ENCODE measurements around the gene ATG4C.

ATG4C gene

DNA sequence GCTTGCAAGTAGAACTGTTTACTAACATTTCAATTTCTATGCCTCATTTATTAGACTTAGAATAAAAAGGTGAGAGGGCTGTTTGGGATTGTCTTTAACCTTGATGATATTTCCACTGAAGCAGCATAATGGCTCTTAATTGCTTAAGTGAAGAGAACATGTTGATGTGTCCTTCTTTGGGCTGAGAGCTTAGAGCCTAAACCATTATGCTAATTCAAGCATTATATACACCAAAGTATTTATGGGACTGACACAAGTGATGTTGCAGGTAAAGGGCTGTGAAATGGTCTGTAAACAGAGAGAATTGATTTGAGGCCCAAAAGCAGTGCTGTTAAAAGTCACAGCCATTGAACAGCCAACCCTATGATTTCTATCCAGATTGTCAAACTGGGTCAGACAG lies 113.9 kb downstream of the ATG4C start:
- TF ChIP-seq, protein P1, sequence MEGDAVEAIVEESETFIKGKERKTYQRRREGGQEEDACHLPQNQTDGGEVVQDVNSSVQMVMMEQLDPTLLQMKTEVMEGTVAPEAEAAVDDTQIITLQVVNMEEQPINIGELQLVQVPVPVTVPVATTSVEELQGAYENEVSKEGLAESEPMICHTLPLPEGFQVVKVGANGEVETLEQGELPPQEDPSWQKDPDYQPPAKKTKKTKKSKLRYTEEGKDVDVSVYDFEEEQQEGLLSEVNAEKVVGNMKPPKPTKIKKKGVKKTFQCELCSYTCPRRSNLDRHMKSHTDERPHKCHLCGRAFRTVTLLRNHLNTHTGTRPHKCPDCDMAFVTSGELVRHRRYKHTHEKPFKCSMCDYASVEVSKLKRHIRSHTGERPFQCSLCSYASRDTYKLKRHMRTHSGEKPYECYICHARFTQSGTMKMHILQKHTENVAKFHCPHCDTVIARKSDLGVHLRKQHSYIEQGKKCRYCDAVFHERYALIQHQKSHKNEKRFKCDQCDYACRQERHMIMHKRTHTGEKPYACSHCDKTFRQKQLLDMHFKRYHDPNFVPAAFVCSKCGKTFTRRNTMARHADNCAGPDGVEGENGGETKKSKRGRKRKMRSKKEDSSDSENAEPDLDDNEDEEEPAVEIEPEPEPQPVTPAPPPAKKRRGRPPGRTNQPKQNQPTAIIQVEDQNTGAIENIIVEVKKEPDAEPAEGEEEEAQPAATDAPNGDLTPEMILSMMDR (conservative IDR thresholded peaks at IDR 0.05; ENCODE audit: control insufficient read depth, insufficient read depth, low read depth, low read length), result no peak
- no peak for DNase-seq (ENCODE audit: low read depth)
- H3K4me3 ChIP-seq (ENCODE audit: control insufficient read depth, low read depth, low read length), result no peak overlapping the region

GRCh38 chr1:62900566-62900965 lies 116.6 kb downstream of the ATG4C start:
- TF ChIP-seq, protein P1 (conservative IDR thresholded peaks at IDR 0.05; ENCODE audit: control insufficient read depth, insufficient read depth, low read depth, low read length), result no peak
- no peak for DNase-seq (ENCODE audit: low read depth)
- no peak overlapping the region for H3K4me3 ChIP-seq (ENCODE audit: control insufficient read depth, low read depth, low read length)

DNA sequence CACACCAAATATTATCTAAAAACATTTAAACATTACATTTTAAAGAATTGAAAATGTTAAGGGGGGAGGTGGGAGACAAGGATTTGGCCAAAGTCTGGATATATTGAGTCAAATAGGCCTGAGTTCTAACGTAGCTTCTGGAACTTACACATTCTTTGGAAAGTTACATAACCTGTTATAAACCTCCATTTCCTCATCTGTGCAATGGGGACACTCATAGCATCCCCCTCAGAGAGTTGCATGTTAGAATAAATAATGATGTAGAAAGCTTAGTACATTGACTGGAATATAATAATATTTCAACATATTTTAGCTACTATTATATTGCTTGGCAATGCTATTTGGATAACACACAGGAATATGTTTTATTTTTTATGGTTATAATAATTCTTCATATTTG lies 117.7 kb downstream of the ATG4C start:
- no peak overlapping the region for H3K4me3 ChIP-seq (ENCODE audit: control insufficient read depth, low read depth, low read length)

DNA sequence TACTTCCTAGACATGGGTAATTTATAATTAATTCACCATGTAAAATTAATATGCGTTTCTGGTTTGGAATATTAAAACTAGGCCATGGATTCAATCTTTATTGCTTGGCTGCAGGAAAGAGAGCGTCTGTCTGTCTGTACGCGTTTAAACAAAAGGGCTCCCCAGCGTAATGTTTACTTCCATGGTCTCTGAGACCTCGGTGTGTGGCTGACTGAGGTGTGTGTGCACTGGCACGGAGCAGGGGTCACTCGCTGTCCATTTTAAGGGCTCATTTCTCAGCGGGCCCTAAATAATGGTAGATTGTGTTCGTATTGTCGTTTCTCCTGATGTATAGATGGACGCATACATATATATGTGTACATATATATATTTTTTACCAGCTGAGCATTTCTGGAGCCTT lies 119.6 kb downstream of the ATG4C start:
- TF ChIP-seq, protein P1 (conservative IDR thresholded peaks at IDR 0.05; ENCODE audit: control insufficient read depth, insufficient read depth, low read depth, low read length), result no peak
- DNase-seq (ENCODE audit: low read depth), result no peak

More for the DNA sequence above, 117.7 kb downstream of the ATG4C start:
- TF ChIP-seq, protein P1 (conservative IDR thresholded peaks at IDR 0.05; ENCODE audit: control insufficient read depth, insufficient read depth, low read depth, low read length), result no peak
- no peak for DNase-seq (ENCODE audit: low read depth)

GRCh38 chr1:62903982-62904855 lies 120.3 kb downstream of the ATG4C start:
- no peak for DNase-seq (ENCODE audit: low read depth)
- TF ChIP-seq, protein P1 (conservative IDR thresholded peaks at IDR 0.05; ENCODE audit: control insufficient read depth, insufficient read depth, low read depth, low read length), result no peak
- H3K4me3 ChIP-seq (ENCODE audit: control insufficient read depth, low read depth, low read length), result no peak overlapping the region

More for the DNA sequence above, 119.6 kb downstream of the ATG4C start:
- H3K4me3 ChIP-seq (ENCODE audit: control insufficient read depth, low read depth, low read length), result no peak overlapping the region

DNA sequence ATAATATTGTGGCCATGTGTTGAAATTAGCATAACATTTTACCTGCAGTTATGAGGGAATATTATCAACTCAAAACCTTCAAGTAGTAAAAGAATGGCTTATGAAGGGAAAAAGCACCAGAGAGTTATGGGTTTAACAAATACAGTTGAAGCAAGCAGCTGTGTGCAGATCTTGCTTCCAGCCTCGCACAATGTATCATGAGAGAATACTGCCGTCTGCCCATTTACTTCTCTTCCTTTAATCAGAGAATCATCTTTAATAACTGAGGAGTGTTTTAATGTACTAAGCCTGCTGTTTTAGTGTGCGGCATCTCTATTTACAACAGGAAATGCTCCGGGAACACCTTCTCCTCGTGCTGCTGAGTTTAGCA lies 120.9 kb downstream of the ATG4C start:
- TF ChIP-seq, protein P1 (conservative IDR thresholded peaks at IDR 0.05; ENCODE audit: control insufficient read depth, insufficient read depth, low read depth, low read length), result no peak
- H3K4me3 ChIP-seq (ENCODE audit: control insufficient read depth, low read depth, low read length), result no peak overlapping the region
- no peak for DNase-seq (ENCODE audit: low read depth)

Data from fibroblast of mammary gland (primary cell).